LNCAP (cell line): ENCODE data around the gene KRTAP10-8.
"Not testable (repeated sequence)": the region's sequence is repeated elsewhere in the genome, so short reads cannot be mapped to it uniquely, and the experiment has no call there.

Experiments used
- CTCF ChIP-seq: fragments of 450-650 bp; IDR thresholded peaks from 2 replicates; pipeline ENCODE4 v1.5.1; 2017; ENCODE audit warnings: mild to moderate bottlenecking

The KRTAP10-8 gene

GRCh38 chr21:44599264-44600029 lies 12.4 kb upstream of the KRTAP10-8 start:
- TF ChIP-seq CTCF: no peak

GRCh38 chr21:44600118-44600978 lies 11.5 kb upstream of the KRTAP10-8 start, which contains the start of gene KRTAP10-7:
Gene KRTAP10-7, plus strand, starts transcription at chr21:44600597. Its CDS starts 25 bp downstream, at chr21:44600622.
- not testable (repeated sequence) for TF ChIP-seq CTCF

- no peak for TF ChIP-seq CTCF
Observed at GRCh38 chr21:44601596-44602462, 10.1 kb upstream of the KRTAP10-8 start.

- TF ChIP-seq CTCF: no peak
Observed at GRCh38 chr21:44602463-44602850, 9.4 kb upstream of the KRTAP10-8 start.

GRCh38 chr21:44603109-44603875 lies 8.6 kb upstream of the KRTAP10-8 start:
- TF ChIP-seq CTCF: no peak

GRCh38 chr21:44603911-44604310 lies 8.0 kb upstream of the KRTAP10-8 start:
- TF ChIP-seq CTCF: no peak
